ENCODE measurements around the gene C22orf39. TPM values are rescaled to one million over a fixed set of nuclear protein-coding genes. Genes with fewer than 3 reads are reported as not detected.
A peak's percentile ranks its signal among the peaks of the same experiment; 100 is the strongest.

The C22orf39 gene
- total RNA-seq, 6 donors from 2014 or later = 29.1 to 48.6 (median 43.6) TPM

DNA sequence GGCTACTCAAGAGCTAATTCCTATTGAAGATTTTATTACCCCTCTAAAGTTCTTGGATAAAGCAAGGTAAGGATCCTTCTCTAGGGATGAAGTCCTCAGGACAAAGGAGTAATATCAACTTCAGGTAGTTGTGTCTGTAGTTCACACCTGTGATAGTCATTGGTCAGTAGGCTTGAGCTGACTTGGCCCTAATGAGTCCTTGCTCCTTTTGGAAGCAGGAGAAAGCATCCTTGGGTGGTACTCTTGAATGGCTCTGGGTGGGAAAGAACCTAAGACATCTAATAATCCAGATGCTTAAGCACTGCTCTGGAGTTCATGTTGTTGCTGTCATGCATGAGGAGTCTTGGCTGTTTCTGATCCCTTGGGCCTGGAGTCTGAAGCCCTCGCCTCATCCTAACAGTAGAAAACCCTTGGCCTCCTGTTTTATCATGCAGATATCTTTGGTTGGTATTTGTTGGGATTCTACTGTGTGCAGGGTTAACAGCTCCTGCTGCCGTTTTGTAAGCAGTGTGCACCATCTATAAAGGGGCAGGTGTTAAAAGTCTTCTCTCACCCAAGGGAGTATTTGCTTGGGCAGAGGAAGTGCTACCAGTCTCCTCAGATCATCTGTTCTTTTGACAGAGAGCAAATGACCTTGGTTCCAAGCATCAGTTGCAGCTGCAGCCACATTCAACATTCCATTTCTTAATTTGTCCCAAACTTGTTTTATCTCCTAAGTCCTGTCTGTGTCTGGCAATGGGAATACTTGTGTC, 12.5 kb downstream of the C22orf39 start:
- WGBS, 2 donors = 90 to 91% methylated on average over 2 of the region's 2 CpGs
- no peak for TF ChIP-seq POLR2AphosphoS5 (IDR thresholded peaks at IDR 0.05)
- no peak for TF ChIP-seq POLR2A (IDR thresholded peaks at IDR 0.05)
- no peak for TF ChIP-seq EP300 (IDR thresholded peaks at IDR 0.05)
- TF ChIP-seq, protein P1, sequence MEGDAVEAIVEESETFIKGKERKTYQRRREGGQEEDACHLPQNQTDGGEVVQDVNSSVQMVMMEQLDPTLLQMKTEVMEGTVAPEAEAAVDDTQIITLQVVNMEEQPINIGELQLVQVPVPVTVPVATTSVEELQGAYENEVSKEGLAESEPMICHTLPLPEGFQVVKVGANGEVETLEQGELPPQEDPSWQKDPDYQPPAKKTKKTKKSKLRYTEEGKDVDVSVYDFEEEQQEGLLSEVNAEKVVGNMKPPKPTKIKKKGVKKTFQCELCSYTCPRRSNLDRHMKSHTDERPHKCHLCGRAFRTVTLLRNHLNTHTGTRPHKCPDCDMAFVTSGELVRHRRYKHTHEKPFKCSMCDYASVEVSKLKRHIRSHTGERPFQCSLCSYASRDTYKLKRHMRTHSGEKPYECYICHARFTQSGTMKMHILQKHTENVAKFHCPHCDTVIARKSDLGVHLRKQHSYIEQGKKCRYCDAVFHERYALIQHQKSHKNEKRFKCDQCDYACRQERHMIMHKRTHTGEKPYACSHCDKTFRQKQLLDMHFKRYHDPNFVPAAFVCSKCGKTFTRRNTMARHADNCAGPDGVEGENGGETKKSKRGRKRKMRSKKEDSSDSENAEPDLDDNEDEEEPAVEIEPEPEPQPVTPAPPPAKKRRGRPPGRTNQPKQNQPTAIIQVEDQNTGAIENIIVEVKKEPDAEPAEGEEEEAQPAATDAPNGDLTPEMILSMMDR (IDR thresholded peaks at IDR 0.05) = no peak
- peaks cover 15 to 21% (median 19%) of the 10 kb centered on the region in 4 donors for H3K4me1 ChIP-seq
- DNase-seq (no peak), ATAC-seq (ENCODE audit: low FRiP score in 2 of 2) (no peak)
- H3K9me3 ChIP-seq = no peaks in the 10 kb centered on the region
- no peak overlapping the region for H3K27ac ChIP-seq
- H3K27me3 ChIP-seq = no peaks in the 10 kb centered on the region
- H3K36me3 ChIP-seq = peaks cover 4 to 38% (median 16%) of the 10 kb centered on the region in 4 donors
- no peak overlapping the region for H3K4me3 ChIP-seq

DNA sequence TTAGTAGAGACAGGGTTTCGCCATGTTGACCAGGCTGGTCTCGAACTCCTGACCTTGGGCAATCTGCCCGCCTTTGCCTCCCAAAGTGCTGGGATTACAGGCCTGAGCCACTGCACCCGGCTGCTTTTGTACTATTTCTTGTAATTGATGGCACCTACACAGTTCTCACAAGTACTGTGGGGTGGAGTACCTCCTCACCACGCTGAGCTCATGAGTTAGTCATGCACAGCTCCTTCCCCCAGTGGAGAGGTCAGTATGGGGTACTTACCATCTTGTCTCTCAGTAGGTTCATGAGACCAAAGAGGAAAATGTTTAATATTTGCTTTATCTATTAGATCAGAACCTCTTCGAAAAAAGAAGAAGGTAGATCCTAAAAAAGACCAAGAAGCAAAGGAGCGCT, 13.1 kb downstream of the C22orf39 start:
- DNase-seq (no peak), ATAC-seq (ENCODE audit: low FRiP score in 2 of 2) (no peak)
- Histone ChIP-seq H3K4me1 (peaks cover 21 to 27% (median 25%) of the 10 kb centered on the region in 4 donors), H3K36me3 (peaks cover 4 to 32% (median 16%) of the 10 kb centered on the region in 4 donors), H3K27me3 (no peaks in the 10 kb centered on the region), H3K27ac (no peak overlapping the region), H3K9me3 (no peaks in the 10 kb centered on the region), H3K4me3 (no peak overlapping the region)
- TF ChIP-seq EP300 (IDR thresholded peaks at IDR 0.05) = no peak
- TF ChIP-seq, protein P1 (IDR thresholded peaks at IDR 0.05) = no peak
- no peak for TF ChIP-seq POLR2AphosphoS5 (IDR thresholded peaks at IDR 0.05)
- TF ChIP-seq POLR2A (IDR thresholded peaks at IDR 0.05) = no peak
- 95% methylated on average over 7 of the region's 7 CpGs for WGBS, 2 donors

DNA sequence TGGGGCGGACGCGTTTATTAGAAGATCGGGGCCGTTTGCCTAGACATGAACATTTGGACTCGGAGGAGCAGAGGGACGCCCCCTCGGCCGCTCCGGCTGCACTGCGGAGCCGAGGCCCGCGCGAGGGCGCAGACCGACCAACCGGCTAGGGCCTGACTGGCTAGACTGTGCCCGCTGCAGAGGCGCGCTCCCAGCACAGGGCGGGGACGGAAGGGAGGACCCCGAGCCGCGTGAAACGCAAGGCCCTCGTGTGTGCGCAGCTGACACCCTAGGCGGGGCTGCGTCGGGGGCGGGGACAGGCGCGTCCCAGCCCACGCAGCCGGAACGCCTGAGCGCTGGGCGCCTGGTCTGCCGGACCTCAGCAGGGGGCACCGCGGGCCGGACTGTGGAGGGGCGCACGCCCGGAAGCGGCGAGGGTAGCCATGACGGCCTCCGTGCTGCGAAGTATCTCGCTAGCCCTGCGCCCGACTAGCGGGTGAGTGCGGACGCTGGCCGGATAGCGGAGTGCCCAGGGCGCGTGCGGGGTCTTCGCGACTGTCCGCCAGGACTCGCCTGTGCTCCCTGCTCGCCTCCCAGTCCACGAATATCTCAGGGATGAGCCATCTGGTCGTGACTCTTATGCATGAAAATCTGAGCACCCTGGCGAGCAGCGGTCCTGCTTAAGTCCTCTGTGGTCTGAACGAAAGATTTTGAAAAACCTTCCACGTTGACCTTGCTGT, 15.2 kb downstream of the C22orf39 start, which contains the start of gene MRPL40:
TSS of gene MRPL40 (plus strand) at position 413 of the 719 bp plus-strand sequence. CDS start at position 423, 10 bp downstream.
- DNase-seq (peak; percentile 95 to 98), ATAC-seq (ENCODE audit: low FRiP score in 2 of 2) (peak; percentile 98)
- Histone ChIP-seq H3K27me3 (no peaks in the 10 kb centered on the region), H3K9me3 (no peaks in the 10 kb centered on the region), H3K27ac (peak within 1 kb of the TSS; percentile 94 to 96 (median 96)), H3K36me3 (peaks cover 4 to 30% (median 16%) of the 10 kb centered on the region in 4 donors), H3K4me3 (peak within 1 kb of the TSS; percentile 83 to 95 (median 92)), H3K4me1 (peaks cover 28 to 32% (median 29%) of the 10 kb centered on the region in 4 donors)
- 0% methylated on average over 5 to 38 of the region's 74 CpGs for WGBS, 2 donors
- TF ChIP-seq EP300 (IDR thresholded peaks at IDR 0.05) = peak in 1 of 4 donors; percentile 60
- TF ChIP-seq POLR2A (IDR thresholded peaks at IDR 0.05) = peak; percentile 66 to 90 (median 85)
- TF ChIP-seq POLR2AphosphoS5 (IDR thresholded peaks at IDR 0.05) = peak; percentile 94
- TF ChIP-seq, protein P1 (IDR thresholded peaks at IDR 0.05) = peak in 3 of 6 experiments; percentile 28 to 43 (median 39)

DNA sequence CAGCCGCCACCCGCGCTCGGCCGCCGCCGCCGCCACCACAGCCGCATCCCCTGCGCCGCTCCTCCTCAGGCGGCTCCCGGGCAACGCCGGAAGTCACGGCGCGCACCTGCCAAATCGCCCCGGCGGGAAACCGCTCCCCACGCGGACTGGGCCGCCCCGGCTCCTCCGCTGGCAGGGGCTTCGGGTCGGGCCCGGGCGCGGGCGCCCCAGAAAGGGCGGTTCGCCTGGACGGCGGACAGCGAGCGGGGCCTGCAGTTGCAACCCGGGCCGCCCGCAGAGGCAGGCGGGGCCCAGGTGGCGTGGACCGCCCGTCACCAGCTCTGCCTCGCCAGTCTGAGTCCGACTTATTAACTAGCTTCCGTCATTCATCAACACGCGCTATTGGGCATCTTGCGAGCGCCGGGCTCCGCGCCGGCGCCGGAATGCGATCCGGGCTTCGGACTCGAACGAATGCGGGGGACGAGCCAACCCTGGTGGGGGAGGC, 15.8 kb downstream of the C22orf39 start, which contains the start of gene HIRA:
TSS of gene HIRA (minus strand) at position 85 of the 484 bp plus-strand sequence. CDS start 257 bp downstream, outside the sequence.
- WGBS, 2 donors = 0% methylated on average over 2 to 16 of the region's 66 CpGs
- Histone ChIP-seq H3K9me3 (no peaks in the 10 kb centered on the region), H3K27ac (peak within 1 kb of the TSS; percentile 94 to 96 (median 96)), H3K36me3 (peaks cover 4 to 24% (median 13%) of the 10 kb centered on the region in 4 donors), H3K27me3 (no peaks in the 10 kb centered on the region), H3K4me1 (peaks cover 28 to 32% (median 29%) of the 10 kb centered on the region in 4 donors), H3K4me3 (peak within 1 kb of the TSS; percentile 83 to 95 (median 92))
- no peak for TF ChIP-seq POLR2A (IDR thresholded peaks at IDR 0.05)
- TF ChIP-seq, protein P1 (IDR thresholded peaks at IDR 0.05) = no peak
- no peak for TF ChIP-seq EP300 (IDR thresholded peaks at IDR 0.05)
- TF ChIP-seq POLR2AphosphoS5 (IDR thresholded peaks at IDR 0.05) = peak; percentile 36 to 64
- peak; percentile 85 to 92 for ATAC-seq (ENCODE audit: low FRiP score in 2 of 2)
- DNase-seq = peak; percentile 74 to 98
